Ureter (tissue), 1 donor: ENCODE measurements around the gene ATXN7L1. TPM values are rescaled to one million over a fixed set of nuclear protein-coding genes. Genes with fewer than 3 reads are reported as not detected.
"Not testable (repeated sequence)": the region's sequence is repeated elsewhere in the genome, so short reads cannot be mapped to it uniquely, and the experiment has no call there.

Source experiments
- DNase-seq: peaks from one replicate; pipeline ENCODE4 v3.0.0-alpha.2; 2020; ENCODE audit warnings: low spot score
- total RNA-seq: library from RNA; stranded (reverse); gene quantifications from one replicate; pipeline ENCODE4 v1.2.4, GENCODE V29; 2023
- donor health status: DM: yes; HTN: yes; CAD: no.

Gene ATXN7L1
- total RNA-seq, 1 donor from 2014 or later: 31.6 TPM

DNA sequence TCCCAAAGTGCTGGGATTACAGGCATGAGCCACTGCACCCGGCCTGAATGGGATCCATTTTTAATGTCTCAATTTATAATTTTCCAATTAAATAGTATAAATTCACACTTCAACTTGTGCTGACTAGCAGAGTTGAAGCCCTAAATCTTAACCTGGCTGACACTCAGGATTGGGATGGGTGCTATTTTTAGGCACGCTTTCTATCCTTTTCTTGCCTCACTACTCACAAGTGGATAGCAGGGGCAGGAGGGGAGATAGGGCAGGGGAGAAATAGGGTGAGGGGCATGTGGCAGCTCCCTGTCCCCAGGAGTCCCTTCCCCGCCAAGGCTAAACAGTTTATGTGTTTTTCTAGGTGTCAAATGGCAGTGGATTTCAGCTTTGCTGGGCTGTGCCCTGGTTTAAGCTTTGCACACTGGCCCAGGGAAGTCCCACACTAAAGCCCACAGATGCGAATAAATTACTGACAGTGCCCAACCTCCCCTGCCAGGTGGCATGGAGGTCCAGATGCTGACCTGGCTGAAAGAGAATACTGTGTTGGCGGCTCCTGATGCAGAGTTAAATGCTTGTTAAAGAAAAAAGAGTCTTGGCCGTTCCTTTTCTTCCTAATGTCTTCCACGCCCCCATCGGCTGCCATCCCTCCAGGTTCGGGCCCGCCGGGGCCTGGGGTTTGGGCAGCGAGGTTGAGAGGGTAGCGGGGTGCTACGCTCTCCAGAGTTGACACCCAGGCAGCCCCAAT, 259.0 kb downstream of the ATXN7L1 start:
- DNase-seq: no peak

DNA sequence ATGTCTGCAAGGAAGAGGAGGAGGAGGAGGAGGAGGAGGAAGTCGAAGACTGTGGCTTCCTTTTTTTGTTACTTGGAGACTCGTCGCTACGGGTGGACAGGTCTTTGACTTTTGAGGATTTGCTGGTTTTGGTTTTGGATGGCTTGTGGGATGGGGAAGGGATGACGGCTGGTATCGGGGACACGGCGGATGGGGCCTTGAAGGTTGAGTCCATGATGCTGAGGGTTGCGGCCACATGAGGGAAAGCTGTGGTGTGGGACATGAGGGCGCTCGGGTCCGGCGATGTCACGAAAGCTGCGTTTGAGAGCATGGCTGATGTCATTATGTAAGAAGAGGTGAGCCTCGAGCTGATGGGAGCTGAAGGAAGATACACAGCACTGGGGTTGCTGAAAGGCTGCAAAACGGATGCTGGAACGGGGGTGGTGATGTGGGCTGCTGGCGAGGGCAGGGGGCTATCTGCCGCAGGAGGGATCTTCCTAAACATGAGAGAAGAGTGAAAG, 262.0 kb downstream of the ATXN7L1 start:
- DNase-seq: no peak

DNA sequence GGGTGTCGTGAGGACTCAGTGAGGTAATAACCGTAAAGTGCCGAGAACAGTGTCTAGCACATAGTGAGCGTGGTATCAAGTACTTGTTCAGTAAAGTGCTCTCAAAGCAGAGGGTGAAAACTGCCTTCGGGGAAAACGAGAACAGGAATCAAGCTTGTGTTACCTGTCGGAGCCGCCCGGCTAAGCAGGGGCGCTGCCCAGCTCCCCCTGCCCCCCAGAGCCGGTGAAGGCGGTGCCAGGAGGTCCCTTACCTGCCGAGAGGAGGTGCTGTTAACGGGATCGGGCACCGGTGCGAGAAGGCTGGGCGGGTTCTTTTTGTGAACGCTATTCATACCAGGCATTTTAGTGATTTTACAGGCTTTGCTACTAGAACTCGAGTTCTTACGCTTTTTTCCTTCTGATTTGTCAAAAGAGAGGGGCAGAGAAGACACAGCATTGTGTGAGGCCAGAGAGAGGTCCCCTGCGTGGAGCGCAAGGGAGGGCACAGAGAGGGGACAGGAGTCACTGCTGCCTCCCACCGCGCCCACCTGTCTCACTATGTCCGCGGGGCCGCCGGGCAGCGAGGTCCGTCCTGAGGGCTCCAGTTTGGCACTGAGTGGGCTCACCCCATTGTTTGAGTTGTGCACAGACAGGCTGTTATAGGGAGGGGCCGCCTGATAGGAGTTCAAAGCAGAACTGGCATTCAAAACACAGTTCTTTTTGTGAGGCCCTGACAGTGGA, 262.6 kb downstream of the ATXN7L1 start:
- no peak for DNase-seq

DNA sequence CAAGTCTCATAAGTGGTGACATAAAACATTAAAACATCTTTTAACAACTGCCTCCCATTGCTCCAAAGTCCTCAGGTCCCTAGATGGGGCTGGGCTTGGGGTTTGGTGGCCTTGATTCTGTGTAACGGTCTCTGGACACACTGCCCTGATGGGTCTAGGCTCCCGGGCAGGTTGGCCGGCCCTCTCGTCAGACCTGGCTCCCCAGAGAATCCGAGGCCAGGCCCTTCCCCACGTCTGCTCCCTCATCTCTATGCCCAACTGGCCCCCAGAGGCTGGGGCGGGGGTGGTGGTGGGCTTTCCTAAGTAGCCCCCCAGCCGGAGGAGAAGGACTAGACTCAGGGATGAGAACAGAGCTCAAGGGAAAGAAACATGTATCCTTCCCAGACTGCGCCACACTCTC, 263.6 kb downstream of the ATXN7L1 start:
- no peak for DNase-seq

DNA sequence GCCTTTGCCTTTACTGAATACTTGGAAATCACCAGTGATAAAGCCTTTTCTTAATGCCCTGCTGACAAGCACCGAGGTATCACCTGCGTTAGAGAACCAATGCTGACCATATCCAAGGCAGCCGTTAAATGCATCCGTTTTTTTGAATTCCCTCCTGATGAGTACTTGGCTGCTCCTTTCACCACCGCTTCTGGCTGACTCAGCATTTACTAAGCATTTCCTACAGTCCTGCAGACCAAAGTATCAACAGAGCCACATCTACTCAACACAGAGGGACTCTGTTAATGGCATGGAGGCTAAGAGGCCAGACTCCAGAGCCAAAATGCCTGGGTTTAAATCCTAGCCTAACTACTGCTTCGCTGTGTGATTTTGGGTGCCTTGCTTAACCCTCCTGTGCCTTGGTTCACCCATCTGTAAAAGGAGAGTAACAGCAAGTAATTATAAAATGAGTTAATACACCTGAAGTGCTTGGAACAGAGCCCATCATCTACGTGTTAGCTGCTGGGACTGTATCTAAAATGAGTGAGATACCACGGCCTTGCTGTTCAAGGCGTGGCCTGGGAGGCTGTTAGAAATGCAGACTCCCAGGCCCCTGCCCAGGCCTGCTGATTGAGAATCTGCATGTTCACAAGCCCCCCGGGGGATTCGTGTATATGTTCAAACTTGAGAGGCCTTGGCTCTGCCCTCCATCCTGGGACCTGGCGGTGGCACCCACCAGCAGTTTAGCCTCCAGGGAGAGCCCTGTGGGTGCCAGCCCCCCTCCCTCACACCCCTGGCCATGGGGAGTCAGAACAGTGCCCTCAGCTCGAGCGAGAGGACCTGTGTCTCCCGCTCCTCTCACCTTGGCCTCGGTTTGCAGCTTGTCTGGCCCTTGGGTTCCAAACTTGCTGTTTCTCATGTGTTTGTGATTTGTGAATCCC, 264.3 kb downstream of the ATXN7L1 start:
- no peak for DNase-seq

DNA sequence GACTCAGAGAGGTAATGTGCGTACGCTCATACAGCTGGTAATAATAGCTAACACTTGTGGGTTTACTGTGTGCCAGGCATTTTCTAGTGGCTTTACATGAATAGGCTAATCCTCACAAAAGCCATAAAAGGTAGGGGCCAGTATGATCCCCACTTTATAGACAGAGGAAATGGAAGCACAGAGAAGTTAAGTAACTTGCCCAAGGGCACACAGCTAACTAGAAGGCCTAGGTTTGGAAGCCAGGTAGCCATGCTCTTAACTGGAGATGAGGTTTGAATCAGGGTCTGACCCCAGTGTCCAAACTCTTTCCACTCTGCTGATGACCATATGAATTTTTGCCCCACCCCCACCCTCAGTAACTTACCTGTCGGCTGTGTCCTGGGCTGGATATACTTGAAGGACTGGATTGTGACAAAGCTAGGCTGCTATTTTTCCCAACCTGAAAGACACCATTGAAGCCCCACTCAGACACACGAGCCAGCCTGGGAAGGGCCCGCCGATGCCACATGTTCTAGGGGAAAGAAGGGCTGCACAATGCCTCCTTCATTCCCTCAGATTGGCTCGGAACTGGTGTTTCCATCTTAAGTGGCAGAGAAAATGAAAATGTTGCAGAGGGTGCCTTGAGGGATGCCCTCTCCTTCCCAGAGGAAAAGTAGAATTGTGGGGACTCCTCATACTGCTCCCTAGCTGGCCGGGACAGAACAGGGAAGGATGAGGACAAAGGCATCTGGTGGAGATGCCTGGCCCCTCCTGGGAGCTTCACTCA, 266.1 kb downstream of the ATXN7L1 start:
- no peak for DNase-seq

DNA sequence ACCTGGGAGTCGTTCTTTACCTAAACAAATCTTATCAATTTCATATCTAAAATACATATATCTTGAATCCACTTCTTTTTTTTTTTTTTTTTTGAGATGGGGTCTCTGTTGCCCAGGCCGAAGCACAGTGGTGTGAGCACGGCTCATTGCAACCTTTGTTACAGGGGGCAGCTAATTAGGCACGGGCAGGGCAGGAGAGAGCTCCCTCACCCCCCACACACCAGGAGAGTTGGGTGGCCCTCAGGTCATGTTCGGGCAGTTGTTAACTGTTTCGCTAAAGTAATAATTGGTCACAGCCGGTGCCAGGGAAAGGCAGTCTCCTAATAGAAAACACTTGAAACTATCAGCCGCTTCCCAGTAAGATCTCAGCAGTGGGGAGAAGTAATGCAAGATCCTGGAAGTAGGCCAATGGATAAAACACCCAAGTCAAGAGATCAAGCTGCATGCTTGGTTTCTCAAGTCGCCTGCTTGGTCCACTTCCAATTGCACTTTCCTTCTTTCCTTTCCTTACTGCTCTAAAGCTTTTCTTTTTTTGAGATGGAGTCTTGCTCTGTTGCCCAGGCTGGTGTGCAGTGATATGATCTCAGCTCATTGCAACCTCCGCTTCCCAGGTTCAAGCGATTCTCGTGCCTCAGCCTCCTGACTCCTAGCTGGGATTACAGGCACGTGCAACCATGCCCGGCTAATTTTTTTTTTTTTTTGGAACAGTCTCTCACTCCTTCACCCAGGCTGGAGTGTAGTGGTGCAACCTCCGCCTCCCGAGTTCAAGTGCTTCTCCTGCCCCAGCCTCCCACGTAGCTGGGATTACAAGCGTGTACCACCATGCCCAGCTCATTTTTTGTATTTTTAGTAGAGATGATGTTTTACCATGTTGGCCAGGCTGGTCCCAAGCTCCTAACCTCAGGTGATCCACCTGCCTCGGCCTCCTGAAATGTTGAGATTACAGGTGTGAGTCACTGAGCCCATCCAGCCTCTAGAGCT, 273.8 kb downstream of the ATXN7L1 start:
- DNase-seq: no peak

DNA sequence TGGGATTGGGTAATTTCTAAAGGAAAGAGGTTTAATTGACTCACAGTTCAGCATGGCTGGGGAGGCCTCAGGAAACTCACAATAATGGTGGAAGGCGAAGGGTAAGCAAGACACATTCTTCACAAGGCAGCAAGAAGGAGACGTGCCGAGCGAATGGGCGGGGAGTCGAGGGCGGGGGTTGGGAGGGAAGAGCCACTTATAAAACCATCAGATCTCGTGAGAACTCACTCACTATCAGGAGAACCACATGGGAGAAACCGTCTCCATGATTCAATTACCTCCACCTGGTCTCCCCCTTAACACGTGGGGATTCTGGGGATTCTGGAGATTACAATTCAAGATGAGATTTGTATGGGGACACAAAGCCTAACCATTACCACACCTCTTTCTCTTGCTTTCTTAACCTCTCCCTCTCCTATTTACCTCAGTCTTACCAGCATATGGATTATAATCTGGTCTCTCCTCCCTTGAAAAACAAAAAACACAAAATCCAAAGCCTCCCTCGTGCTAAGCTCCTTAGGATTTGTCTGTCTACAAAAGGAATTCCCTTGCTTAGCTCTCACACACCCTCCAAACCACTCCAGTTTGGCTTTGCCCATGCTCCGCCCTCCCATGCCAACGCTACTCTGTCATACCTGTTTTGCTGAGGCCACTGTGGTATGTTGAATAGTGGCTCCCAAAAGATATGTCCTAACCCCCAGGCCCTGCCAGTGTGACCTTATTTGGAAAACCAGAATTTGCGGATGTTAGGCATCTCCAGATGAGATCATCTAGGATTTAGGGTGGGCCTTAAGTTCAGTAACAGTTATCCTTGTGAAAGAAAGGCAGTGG, 275.5 kb downstream of the ATXN7L1 start:
- no peak for DNase-seq

DNA sequence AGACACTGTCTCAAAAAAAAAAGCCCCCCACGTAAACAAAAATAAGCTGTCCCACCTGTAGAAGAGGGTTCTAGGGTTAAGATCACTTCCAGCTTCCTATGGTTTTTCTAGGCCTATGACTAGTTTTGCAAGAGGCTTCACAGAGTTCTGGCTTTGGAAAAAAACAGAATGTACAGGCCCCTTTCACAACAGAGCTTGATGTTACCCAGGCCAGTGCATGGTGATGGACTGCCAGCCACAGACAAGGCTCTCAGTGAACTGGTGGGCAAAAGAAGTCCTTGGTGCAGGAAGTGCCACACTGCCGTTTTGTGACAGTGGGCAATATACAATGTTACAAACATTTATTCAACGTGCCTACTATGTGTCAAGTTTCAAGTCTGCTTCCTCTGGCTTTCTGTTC, 276.8 kb downstream of the ATXN7L1 start:
- DNase-seq: no peak

DNA sequence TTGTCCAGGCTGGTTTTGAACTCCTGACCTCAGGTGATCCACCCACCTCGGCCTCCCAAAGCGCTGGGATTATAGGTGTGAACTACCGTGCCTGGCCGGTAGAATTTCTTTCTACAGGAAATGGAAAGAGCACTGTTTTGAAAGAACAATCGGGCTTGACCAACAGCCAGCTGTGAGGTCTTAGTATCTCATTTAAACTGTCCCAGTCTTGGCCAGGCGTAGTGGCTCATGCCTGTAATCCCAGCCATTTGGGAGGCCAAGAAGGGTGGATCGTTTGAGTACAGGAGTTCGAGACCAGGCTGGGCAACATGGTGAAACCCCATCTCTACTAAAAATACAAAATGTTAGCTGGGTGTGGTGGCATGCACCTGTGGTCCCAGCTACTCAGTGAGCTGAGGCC, 277.3 kb downstream of the ATXN7L1 start:
- not testable (repeated sequence) for DNase-seq

DNA sequence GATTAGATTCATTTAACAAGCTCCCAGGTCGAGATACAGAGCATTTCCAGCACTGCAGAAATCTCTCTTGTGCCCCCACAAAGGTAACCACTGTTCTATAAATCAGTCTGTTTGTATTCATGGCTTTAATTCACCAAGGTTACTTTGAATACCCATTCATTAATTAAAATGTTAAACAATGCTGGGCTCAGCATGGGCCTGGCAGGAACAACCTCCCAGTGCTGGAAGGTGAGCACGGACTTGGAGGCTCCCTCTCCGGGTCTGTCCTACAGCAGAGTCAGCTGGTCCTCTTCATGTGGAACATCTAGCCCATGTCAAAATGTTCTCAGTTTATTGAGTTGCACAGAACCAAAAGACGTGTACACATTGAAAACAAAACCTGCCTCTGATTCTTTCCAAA, 279.5 kb downstream of the ATXN7L1 start:
- no peak for DNase-seq

DNA sequence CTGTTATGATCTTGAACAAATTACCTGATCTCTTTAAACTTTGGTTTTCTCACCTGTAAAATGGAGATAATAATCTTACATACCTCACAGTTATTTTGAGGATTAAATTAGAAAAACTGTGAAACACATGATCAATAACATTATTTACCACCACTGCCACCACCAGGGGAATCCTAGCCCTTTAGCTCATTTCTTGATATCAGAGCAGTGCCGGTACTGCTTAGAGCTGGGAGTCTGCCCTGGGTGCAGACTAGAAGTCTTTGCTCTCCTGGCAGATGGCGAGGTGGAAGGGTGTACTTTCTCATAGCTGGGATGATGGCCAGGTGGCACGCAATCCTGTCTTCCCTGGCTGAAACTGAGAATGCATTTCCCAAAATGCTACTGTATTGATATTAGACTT, 282.4 kb downstream of the ATXN7L1 start:
- DNase-seq: no peak

DNA sequence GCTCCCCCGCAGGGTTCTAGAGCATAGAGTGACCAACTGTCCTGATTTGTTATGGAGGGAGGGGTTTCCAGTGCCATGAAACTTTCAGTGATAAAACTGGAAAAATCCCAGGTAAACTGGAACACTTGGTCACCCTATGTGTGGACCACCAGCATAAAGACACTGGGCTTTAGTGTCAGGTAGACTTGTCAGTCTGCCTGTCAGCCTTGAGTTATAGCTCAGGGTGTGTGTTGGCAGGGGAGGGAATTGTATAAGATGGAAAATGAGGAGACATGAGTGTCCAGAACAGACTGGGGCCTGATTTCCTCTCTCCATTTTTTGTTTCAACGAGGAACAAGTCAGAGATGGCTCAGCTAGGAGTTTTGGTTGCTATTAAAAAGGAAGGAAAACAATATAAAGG, 284.9 kb downstream of the ATXN7L1 start:
- no peak for DNase-seq

DNA sequence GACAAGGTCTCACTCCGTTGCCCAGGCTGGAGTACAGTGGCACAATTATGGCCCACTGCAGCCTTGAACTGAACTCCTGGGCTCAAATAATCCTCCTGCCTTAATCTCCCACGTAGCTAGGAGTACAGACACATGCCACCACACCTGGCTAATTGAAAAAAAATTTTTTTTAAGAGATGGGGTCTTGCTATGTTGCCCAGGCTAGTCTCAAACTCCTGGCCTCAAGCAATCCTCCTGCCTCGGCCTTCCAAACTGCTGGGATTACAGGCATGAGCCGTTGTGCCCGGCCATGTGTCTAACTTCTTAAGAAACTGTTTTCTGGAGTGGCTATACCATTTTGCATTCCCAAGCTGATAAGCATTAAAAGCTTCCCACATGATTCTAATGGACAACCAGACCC, 285.6 kb downstream of the ATXN7L1 start:
- no peak for DNase-seq

DNA sequence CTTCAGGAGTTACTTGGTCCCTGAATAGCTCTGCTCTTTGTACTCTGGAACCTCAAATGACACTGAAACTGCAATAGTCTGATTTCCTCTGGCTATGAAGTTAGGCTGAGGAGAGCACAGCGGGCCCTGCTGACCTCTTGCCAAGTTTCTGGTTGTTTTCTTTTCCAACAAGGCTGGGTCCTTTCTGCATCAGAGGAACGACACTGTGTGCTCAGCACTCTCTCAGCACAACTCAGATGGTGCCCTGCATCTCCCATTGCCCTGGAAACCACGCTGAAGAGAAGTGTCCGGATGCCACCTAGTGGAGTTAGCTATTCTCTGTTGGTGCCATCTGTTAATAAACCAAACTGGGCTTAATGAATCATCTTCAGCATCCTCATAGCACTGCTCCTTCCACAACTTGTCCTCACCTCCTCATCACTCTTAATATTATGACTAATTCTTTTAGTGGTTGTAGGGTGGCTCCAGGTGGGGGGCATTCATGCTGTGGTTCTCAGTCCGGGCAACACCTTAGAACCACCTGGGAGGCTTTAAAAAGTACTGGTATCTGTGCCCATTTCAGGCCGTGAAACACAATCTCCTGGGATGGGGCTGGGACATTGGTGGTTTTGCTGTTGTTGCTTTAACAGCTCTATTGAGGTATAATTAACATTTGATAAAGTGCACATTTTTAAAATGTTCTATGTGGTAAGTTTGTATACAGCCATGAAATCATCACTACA, 286.9 kb downstream of the ATXN7L1 start:
- DNase-seq: peak; percentile 53

DNA sequence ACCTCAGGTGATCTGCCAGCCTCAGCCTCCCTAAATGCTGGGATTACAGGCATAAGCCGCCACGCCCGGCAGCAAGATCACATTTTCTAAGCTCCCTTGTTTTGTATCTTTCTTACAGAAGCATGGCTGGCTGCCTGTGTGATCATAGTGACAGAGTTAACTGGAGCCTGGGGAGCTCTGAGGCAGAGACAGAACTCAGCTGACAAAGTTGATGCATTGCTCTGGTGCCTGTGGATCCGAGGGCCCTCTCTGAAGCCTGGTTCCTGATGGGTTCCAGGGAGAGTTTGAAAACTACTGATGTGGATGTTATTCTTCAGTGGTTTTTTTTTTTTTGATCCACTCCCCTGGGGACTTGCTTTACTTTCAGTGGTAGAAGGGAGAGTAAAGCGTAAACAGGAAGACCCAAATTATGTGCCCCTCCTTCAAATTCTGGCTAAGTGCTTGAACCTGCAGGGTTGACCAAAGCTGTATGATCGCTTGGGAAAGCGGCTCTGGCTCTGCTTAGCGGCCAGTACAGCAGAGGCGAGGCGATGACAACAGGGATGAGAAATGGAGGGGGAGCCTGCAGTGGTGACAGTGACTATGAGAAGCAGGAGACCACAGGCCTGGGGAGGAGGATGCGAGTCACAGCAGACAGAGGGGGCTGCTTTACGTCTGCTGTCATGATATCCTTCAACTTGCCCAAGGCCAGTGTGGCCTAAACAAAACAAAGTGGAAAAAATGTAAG, 288.3 kb downstream of the ATXN7L1 start:
- DNase-seq: no peak

DNA sequence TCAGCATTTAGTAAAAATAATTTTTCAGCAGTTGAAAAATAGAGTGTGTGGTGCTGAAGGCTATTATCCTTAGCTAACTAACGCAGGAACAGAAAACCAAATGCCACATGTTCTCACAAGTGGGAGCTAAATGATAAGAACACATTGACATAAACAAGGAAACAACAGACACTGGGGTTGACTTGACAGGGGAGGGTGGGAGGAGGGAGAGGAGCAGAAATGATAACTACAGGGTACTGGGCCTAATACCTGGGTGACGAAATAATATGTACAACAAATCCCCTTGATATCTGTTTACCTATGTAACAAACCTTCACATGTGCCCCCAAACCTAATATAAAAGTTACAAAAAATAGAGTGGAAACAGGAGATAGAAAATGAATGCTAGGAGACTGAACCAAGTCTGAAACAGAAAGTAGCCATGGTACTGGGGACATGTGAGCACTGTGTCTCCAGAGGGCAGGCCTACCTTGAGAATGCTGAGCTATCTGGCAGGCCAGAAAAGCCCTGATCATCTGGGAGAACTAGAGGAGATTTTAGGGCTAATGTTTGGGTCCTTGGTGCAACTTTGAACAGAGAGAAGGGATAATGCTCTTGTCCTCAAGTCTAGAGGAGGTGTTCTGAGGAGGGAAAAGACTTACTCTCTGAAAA, 290.4 kb downstream of the ATXN7L1 start:
- DNase-seq: no peak
